Lung (tissue), 12 donors: ENCODE results near the gene POFUT1. TPM values are rescaled to one million over a fixed set of nuclear protein-coding genes. Genes with fewer than 3 reads are reported as not detected.
"Not testable (repeated sequence)": the region's sequence is repeated elsewhere in the genome, so short reads cannot be mapped to it uniquely, and the experiment has no call there.

Source experiments
- ATAC-seq: fragments of 200-7000 bp; cut with Tn5 transposase; one replicate; pipeline ENCODE4 v1.9.1; 2020; ENCODE audit warnings: moderate number of reproducible peaks; ENCODE audit not compliant: insufficient read depth, low FRiP score
- DNase-seq, 3 donors: peaks; one replicate each; pipeline ENCODE4 v3.0.0-alpha.2; 2013 to 2017
- H3K27ac ChIP-seq, 2 donors: one replicate each; pipeline ENCODE4 v1.5.1; 2013; ENCODE audit warnings: mild to moderate bottlenecking in 2 of 2, moderate library complexity in 2 of 2, control low read depth in 1 of 2, inconsistent platforms in 1 of 2, low read depth in 1 of 2, low read length in 1 of 2
- H3K27me3 ChIP-seq, 3 donors: one replicate each; pipeline ENCODE4 v1.5.1; 2013; ENCODE audit warnings: low read length in 2 of 3; ENCODE audit not compliant: control insufficient read depth in 3 of 3, insufficient read depth in 3 of 3
- H3K36me3 ChIP-seq, 4 donors: one replicate each; pipeline ENCODE4 v1.5.1; 2013; ENCODE audit warnings: low read length in 4 of 4, mild to moderate bottlenecking in 1 of 4, moderate library complexity in 1 of 4; ENCODE audit not compliant: control insufficient read depth in 4 of 4, insufficient read depth in 4 of 4
- H3K4me1 ChIP-seq, 5 donors: one replicate each; pipeline ENCODE4 v1.5.1; 2013; ENCODE audit warnings: low read length in 5 of 5, mild to moderate bottlenecking in 2 of 5, moderate library complexity in 1 of 5; ENCODE audit not compliant: control insufficient read depth in 5 of 5, insufficient read depth in 5 of 5
- H3K4me3 ChIP-seq: one replicate; pipeline ENCODE4 v1.5.1; 2013; ENCODE audit warnings: mild to moderate bottlenecking, control low read depth, moderate library complexity
- H3K9ac ChIP-seq, 2 donors: one replicate each; pipeline ENCODE4 v1.5.1; 2013; ENCODE audit warnings: low read length in 2 of 2, control low read depth in 1 of 2; ENCODE audit not compliant: insufficient read depth in 1 of 2
- H3K9me3 ChIP-seq, 4 donors: one replicate each; pipeline ENCODE4 v1.5.1; 2013; ENCODE audit warnings: low read length in 3 of 4, mild to moderate bottlenecking in 1 of 4, moderate library complexity in 1 of 4; ENCODE audit not compliant: control insufficient read depth in 4 of 4, insufficient read depth in 3 of 4
- WGBS, 2 donors: extraction: QIAGEN DNeasy Blood & Tissue Kit; methylation state at CpG; one replicate each; pipeline ENCODE4 v1.1.7; 2013; 5-methylcytosine and 5-hydroxymethylcytosine counted together
- polyA plus RNA-seq, 2 donors: library from polyadenylated mRNA; stranded (reverse); fragments of 200-250 nt; gene quantifications; one replicate each; pipeline ENCODE4 v1.2.1, GENCODE V29; 2013
- total RNA-seq, 2 donors: library from RNA; depleted of rRNA in 1 of 2; stranded (reverse); fragments of >200 nt in 1 of 2; gene quantifications; one replicate each; pipeline ENCODE4 v1.2.1, GENCODE V29; 2014 to 2021
- TF ChIP-seq, protein P1 (sequence below): IDR thresholded peaks from 2 replicates; pipeline ENCODE4 v1.5.1; 2012; ENCODE audit warnings: mild to moderate bottlenecking; ENCODE audit errors: control extremely low read depth, extremely low read depth
- donor health status: control.
- donor health status: control.
- donor health status: Bipolar disorder and iron deficiency.
- donor health status: healthy.
- donor health status: DM: yes; HTN: yes; CAD: no.

Gene POFUT1
- total and polyA plus RNA-seq, 4 donors, result 9.0 to 37.1 (median 21.7) TPM

DNA sequence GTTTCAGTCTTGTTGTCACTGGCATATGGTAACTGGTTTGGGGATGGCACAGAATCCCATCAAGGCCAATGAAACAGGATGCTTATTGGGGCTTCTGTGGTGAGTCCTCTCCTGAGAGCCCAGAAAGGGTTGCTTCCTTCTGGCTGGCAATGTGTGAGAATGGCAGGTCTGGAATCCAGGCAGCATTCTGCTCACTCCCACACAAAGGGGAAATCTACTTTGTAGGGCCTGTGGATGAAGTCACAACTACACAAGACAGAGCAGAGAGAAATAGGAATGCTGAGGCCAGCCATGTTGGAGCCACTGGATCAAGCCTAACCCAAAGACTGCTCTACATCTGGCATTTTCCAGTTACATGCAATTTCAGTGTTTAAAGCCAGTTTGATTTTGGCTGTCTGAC lies 15.8 kb upstream of the POFUT1 start:
- no peak for DNase-seq
- no peak overlapping the region for H3K4me3 ChIP-seq
- no peaks in the 10 kb centered on the region for H3K9me3 ChIP-seq
- no peak overlapping the region for H3K9ac ChIP-seq
- no peak for ATAC-seq
- H3K27ac ChIP-seq, result peak overlapping the region in 1 of 2 donors; percentile 3
- H3K36me3 ChIP-seq, result peaks cover 0 to 21% (median 10%) of the 10 kb centered on the region in 4 donors
- no peaks in the 10 kb centered on the region for H3K27me3 ChIP-seq
- TF ChIP-seq, protein P1, sequence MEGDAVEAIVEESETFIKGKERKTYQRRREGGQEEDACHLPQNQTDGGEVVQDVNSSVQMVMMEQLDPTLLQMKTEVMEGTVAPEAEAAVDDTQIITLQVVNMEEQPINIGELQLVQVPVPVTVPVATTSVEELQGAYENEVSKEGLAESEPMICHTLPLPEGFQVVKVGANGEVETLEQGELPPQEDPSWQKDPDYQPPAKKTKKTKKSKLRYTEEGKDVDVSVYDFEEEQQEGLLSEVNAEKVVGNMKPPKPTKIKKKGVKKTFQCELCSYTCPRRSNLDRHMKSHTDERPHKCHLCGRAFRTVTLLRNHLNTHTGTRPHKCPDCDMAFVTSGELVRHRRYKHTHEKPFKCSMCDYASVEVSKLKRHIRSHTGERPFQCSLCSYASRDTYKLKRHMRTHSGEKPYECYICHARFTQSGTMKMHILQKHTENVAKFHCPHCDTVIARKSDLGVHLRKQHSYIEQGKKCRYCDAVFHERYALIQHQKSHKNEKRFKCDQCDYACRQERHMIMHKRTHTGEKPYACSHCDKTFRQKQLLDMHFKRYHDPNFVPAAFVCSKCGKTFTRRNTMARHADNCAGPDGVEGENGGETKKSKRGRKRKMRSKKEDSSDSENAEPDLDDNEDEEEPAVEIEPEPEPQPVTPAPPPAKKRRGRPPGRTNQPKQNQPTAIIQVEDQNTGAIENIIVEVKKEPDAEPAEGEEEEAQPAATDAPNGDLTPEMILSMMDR, result no peak
- peaks cover 0 to 28% (median 19%) of the 10 kb centered on the region in 5 donors for H3K4me1 ChIP-seq

DNA sequence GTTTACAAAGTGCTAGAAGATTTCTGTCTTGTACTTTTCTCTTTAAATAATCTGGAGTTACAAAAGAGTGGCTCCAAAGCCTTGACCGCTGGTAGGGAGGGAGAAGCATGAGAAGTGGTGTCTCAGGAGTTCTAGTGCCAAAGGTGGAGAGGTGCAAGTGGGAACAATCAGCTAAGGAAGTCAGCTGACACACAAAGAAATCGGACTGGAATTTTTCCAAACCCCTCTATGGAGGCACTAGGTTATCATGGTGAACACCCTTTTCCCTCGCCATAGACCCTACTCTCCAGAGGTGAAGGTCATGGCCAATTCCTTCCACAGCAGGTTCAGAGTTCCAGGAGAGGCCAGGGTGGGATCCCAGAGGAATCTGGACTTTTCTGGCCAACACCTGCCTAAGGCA lies 15.0 kb upstream of the POFUT1 start:
- WGBS, 2 donors, result 48 to 65% methylated on average over 3 of the region's 3 CpGs
- Histone ChIP-seq H3K9ac (no peak overlapping the region), H3K27ac (no peak overlapping the region), H3K4me1 (peaks cover 0 to 26% (median 19%) of the 10 kb centered on the region in 5 donors), H3K4me3 (no peak overlapping the region), H3K9me3 (no peaks in the 10 kb centered on the region), H3K36me3 (peaks cover 0 to 27% (median 12%) of the 10 kb centered on the region in 4 donors), H3K27me3 (no peaks in the 10 kb centered on the region)
- DNase-seq (peak in 1 of 3 donors; percentile 18), ATAC-seq (no peak)
- TF ChIP-seq, protein P1, result no peak

DNA sequence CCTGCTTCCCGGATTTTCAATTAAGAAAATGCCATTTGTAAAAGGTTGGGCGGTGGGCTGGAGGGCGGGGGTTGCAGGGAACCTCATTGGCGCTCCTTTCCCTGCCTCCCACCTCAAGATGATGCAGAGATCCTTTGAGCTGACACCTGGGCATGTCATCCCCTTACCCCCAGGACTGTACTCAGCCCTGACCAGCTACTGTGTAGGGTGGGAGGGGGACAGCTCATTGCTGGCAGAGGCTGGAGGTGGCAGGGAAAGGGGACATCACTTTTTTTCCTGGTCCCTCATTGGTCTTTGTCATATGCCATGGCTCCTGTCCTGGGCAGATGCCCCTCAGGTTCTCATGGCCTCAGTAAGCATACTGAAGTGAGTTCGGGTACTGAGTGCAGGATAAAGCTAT lies 14.3 kb upstream of the POFUT1 start:
- Histone ChIP-seq H3K27ac (peak overlapping the region in 1 of 2 donors; percentile 55), H3K36me3 (peaks cover 0 to 27% (median 12%) of the 10 kb centered on the region in 4 donors), H3K4me1 (peaks cover 0 to 24% (median 19%) of the 10 kb centered on the region in 5 donors)
- not testable (repeated sequence) for H3K9me3 ChIP-seq, H3K4me3 ChIP-seq, DNase-seq, H3K9ac ChIP-seq, ATAC-seq, H3K27me3 ChIP-seq
- WGBS, 2 donors, result 86 to 90% methylated on average over 5 of the region's 5 CpGs

DNA sequence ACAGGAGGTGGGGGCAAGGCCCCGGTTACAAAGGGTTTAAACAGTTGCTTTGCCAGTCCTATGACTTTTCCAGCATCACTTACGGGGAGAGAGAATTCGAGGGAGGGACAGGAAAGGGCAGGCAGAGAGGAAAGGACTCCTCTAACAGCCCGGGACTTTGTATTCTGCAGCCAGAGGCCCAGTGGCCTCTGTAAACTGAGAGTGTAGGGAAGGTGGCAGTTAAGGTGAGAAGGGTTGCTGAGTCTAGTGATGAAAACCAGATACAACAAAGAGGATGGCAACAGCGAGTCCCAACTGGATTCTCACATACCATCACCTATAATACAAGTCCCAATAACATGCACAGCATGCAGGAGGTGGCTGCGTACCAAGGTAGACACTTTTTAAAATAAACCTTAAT lies 13.7 kb upstream of the POFUT1 start:
- no peak for DNase-seq
- 70 to 83% methylated on average over 6 of the region's 6 CpGs for WGBS, 2 donors
- Histone ChIP-seq H3K4me3 (no peak overlapping the region), H3K27me3 (no peaks in the 10 kb centered on the region), H3K4me1 (peaks cover 0 to 19% (median 12%) of the 10 kb centered on the region in 5 donors), H3K36me3 (peaks cover 0 to 30% (median 12%) of the 10 kb centered on the region in 4 donors), H3K27ac (peak overlapping the region in 1 of 2 donors; percentile 41), H3K9ac (no peak overlapping the region), H3K9me3 (no peaks in the 10 kb centered on the region)
- no peak for ATAC-seq
- TF ChIP-seq, protein P1, result no peak
